Measurements from ENCODE around the gene E2F2.
A peak's percentile ranks its signal among the peaks of the same experiment; 100 is the strongest.
"Not testable (repeated sequence)": the region's sequence is repeated elsewhere in the genome, so short reads cannot be mapped to it uniquely, and the experiment has no call there.

Gene E2F2

DNA sequence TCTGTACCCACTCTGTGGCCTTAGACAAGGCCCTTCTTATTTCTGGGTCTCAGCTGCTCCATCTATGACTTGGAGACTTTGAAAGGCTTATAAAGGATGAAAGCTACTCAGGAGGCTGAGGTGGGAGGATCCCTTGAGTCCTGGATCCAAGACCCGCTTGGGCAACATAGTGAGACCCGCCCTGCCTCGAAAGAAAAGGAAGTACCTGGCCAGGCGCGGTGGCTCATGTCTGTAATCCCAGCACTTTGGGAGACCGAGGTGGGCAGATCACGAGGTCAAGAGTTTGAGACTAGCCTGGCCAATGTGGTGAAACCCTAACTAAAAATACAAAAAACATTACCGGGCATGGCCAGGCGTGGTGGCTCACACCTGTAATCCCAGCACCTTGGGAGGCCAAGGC, 14.8 kb upstream of the E2F2 start:
- no peak for DNase-seq

DNA sequence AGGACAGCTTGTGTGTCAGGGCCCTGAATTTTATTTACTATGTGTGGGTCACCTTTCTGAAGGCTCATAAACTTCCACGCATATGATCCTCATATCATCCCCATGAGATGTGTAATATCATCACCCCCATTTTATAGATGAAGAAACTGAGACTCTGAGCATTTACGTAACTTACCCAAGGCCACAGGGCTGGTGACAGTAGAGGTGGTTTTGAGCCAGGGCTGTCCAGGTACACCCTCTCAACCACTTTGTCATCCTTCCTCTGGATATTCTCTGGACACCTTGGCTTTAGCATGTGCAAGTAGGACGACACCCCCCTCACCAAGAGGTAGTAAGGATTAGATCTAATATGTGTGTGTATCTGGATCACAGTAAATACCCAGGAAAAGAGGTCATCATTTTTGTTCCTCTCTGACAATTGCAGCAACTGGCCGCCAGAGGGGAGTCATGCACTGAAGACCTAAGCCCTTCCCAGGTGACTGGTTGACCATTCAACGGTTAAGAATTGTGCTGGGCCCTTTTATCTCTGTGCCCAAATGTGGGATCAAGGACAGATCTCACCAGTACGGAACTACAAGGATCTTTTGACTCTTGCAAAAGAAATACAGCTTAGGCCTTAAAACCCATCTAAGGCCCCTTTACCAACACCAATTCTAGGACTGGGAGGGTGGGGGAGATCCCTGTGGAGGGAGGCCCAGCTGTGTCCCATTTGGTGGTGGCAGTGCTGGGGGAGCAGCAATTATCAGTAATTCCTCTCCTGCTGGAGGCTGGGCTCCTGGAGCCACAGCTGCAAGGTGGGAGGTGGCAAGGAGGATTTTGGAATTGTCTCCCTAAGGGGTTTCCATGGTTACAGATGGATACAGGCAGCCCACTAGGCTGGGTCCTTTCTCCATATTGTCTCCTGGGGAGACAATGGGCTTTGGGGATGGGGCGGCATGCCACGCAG, 13.7 kb upstream of the E2F2 start:
- no peak for DNase-seq

DNA sequence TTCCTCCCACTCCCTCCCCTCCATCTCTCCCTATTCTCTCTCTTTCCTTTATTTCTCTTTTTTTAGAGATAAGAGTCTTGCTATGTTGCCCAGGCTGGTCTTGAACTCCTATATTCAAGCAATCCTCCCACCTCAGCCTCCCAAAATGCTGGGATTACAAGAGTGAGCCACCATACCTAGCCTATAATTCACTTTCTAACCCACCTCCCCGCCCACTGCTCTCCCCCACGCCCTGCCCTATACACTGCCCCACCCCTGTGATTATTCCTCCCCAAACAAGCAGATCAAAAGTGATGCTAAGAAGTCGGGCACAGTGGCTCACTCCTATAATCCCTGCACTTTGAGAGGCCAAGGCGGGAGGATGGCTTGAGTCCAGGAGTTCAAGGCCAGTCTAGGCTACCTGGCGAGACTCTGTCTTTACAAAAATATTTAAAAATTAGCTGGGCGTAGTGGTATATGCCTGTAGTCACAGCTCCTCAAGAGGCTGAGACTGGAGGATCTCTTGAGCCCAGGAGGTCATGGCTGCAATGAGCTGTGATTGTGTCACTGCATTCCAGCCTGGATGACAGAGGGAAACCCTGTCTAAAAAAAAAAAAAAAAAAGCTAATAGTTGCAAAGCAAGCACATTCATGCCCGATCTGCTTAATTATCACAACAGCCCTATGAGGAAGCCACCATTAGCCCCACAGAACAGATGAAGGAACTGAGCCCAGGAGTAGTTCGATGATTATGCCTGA, 12.8 kb upstream of the E2F2 start:
- no peak for DNase-seq

DNA sequence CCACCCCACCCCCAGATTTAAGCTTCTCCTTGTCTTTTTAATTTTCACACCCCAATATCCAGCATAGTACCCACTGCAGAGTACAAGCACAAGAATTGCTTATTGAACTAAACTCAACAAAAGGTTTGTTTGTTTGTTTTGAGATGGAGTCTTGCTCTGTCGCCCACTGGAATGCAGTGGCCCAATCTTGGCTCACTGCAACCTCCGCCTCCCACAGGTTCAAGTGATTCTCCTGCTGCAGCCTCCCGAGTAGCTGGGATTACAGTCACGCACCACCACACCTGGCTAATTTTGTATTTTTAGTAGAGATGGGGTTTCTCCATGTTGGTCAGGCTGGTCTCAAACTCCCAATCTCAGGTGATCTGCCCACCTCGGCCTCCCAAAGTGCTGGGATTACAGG, 11.9 kb upstream of the E2F2 start:
- DNase-seq = not testable (repeated sequence)

DNA sequence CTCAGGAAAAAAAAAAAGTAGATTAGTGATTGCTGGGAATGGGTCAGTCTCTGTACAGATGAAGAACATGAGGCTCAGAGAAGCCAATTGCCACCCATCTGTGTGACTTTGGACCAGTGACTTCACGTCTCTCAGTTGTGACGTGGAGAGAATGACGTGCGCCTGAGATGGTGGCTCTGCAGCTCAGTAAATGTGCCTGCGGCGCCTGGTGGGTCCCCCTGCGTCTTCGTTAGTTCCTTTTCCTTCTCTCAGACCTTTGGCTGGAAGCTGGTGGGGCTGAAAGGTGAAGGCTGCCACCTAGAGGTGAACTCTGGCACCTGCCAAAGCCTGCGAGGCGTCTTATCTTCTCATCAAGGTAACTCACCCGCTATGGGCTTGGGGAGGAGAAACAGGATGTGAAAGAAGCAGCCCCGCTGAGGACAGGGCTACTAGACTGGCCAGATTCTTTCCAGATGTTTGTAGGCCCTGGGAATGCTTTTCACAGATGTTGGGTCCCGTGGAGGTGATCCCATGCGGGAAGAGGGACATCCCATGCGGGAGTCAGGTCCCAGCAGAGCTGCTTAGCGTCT, 8.7 kb upstream of the E2F2 start:
- DNase-seq = peak; percentile 89

DNA sequence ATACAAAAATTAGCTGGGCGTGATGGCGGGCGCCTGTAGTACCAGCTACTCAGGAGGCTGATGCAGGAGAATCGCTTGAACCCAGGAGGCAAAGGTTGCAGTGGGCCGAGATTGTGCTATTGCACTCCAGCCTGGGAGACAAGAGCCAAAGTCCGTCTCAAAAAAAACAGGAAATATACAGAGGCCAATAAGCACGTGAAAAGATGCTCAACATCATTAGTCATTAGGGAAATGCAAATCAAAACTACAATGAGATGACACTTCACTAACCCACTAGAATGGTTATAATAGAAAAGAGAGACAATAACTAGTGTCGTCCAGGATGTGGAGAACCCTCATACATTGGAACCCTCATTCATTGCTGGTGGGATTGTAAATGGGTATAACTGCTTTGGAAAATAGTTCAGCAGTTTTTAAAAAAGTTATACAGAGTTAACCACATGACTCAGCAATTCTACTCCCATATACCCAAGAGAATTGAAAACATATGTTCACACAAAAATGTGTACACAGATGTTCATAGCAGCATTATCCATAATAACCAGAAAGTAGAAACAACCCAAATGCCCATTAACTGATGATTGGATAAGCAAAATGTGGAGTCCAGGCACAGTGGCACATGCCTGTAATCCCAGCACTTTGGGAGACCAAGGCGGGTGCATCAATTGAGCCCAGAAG, 6.4 kb upstream of the E2F2 start:
- DNase-seq = no peak

DNA sequence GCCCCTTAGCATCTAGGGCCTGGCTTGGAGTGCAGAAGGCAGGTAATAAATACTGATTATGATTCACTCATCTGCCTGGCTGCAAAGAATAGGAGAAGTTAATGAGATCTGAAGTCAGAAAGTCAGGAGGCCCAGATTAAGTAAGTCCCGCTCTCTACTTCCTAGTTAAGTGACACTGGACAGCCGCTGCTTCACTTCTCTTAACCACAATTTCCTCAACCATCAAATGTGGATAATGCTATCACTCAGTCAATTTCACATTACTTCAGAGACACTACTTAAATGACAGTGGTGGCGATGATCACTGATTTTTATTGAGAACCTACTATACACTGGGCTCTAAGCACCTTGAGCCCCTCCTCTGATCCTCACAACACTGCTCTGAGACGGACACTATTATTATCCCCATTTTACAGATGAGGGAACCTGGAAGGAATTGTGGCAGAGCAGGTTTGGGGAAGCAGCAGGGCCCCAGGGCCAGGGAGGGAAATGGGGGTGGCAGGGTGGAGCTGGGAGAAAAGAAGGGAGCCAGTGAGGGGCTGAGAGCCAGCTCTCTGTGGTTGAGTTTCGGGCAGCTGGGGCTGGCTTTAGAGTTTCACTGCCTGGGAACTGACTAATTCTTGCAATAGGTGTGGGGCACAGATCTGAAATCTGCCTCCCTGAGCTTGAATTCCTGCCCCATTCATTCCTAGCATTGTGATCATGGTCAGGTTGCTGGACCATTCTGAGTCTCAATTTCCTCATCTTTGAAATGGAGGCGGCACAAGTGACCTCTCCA, 2.4 kb upstream of the E2F2 start:
- no peak for DNase-seq

DNA sequence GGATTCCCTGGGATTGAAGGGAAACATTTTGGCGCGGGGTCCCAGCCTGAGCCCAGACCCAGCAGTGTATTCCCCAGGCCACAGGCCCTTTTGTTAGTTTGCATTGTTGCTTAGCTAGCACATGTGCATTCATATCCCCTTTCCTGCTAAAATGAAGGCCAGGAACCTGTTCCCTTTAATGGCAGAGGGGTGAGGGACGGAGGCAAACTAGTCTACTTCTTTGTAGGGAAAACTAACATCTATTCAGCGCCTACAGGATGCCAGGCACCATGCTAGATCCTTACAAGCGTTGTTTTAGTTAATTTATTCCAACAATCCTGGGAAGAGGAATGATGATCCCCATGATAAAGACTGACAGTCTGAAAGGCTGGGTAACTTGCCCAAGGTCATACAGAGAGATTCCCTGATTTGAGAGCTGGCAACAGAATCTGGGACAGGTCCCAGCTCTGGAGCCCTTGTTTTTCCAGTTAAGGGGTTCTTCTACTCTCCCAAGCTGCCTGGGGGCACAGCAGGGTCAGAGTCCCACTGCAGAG, 595 bp upstream of the E2F2 start:
- no peak for DNase-seq

DNA sequence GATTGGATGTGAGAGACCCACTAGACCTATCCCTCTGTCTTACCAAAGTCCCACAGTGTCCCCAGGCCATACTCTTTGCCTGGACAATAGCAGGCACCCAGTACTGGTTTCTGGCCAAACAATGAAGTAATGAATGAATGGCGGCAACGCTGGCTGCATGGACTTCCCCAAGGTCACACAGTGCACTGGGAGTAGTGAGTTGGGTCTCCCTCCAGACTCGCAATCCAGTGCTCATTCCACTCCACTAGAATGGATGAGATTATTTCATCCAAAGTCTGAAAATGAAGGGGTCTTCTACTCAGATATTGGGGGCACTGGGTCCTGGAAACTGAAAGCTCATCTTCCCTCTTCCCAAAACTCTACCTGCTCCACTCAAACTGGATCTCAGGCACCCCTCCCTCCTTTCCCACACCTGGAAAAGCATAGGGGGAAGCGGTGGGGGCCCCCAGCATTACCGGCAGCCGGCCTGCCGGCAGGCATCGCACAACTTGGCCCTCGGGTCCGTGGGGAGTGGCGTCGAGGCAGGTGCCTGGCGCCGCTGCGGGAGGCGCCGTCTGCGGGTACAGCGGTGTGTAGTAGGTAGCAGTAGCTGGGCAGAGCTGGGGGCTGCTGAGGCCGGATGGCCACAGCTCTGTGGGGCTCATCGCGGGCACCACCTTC, 816 bp downstream of the E2F2 start:
- DNase-seq = no peak

DNA sequence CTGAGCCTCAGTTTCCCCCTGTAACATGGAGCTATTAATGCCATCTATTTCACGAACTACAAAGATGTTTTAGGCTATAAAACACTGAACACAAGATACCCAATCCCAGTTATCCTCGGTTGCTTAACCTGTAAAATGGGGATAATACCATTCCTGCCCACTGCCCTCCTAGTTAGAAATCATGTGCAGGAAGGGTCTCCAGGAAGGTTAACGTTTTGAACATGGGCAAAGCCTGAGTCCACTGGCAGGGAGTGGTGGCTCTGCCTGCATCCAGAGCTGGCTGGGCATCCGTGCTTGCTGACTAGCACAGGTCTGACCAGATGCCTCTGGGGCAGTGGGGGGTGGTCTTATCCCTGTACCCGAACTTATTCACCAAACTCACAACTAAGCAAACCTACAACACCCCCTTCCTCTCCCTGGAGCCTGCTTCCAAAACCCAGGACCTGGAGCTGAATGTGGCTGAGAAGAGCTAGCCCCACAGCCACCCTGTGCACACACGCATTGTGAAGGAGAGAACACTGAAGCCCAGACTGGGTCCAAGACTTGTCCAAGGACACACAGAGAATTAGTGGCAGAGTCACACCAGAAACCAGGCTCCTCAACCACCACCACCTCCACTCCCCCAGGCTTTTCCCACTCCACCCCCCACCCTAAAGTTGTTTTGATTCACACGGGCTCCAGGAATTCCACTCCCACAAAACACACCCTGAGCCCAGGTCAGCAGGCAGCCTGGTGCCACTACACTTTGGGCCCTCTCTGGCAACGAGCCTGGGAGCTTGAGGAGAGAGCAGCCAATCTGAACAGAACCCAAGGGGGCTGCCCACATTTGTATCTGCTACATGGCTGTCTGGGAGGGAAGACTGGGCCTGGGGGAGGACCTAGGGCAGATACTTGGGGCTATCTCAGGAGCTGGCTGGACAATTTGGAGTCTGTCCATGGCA, 1.6 kb downstream of the E2F2 start:
- DNase-seq = no peak

DNA sequence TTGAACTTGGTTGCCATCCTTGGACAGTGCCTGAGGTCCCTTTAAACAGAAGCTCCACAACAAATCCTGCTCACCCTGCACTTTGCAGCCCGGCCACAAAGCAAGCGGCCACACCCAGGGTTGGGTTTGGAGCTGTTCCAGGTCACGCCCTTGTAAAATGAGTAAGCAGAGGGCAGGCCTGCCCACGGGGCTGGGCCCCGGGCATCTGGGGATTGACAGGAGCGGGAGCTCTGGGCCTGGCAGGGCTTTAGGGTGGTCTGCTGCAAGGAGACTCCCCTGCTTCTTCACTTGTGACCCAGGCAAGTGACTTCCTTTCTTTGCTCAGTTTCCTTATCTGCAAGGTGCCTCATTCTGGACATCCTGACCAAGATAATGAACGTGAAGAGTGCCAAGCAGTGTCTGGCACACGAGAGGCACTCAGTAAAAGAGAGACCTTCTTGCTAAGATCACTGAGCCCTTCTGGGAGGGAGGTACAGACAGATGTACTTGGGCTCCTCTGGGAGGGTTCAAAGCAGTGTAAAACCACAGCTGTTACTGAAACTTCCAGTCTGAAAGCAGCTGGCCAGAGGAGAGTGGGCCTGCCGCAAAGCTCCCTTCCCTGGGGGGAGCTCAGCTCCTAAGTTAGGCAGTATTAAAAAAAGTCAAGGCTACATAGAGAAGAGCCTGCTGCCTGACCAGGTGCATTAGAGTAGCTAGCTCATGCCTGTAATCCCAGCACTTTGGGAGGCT, 2.6 kb downstream of the E2F2 start:
- DNase-seq = peak; percentile 58

DNA sequence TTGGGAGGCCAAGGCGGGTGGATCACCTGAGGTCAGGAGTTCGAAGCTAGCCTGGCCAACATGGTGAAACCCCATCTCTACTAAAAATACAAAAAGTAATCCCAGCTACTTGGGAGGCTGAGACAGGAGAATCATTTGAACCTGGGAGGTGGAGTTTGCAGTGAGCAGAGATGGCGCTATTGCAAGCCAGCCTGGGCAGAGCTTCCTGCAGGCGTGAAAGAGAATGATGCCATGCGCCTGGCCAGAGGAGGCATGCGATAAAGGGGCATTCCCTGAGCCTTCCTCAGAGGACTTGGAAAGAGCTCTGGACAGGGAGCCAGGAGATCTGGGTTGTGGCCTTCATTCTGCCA, 3.2 kb downstream of the E2F2 start:
- DNase-seq = no peak

DNA sequence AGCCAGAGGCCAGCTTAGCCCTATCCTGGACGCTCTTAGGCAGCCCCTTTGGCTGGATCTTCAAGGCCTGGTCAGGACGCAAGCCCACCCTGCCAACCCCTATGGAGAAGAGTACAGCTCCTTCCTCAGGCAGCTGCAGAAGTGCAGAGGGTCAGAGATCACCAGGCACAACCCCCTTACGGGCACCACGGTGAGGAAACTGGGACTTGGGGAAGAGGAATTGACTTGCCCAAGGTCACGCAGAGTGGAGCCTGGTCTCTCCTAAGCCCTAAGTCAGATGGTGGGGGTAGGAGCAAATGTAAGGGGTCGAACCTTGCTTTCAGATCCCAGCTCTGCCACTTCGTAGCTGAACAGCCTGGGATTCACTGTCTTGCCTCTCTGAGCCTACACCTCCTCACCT, 3.7 kb downstream of the E2F2 start:
- DNase-seq = no peak

DNA sequence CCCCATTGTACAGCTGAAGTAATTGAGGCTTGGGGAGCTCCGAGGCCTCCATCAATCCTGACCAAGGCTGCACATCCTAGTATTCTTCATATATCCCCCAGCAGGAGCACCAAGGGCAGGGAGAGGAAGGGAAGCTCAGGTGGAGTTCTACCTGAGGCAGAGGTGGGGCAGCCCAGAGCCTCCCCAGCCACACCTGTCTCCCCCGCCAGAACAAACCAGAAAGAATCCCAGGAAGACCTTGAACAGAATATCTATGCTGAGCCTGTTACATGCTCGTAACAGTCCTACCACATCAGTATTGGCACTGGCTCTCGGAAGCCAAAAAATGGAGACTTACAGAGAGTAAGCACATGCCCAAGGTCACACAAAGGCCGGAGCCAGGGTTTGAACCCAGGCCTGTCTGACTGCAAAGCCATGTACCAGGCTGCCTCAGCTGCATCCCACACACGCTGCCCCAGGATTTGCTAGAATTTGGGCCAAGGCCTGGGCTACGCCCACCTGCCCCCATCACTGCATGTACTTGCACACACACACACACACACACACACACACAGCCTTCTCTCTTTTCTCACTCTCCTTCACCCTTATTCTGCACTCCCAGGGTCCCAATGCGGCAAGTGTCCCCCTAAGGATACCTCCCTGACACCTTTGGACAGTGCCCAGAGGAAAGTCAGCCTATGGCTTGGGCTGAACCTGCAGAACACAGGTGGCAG, 4.5 kb downstream of the E2F2 start:
- no peak for DNase-seq

DNA sequence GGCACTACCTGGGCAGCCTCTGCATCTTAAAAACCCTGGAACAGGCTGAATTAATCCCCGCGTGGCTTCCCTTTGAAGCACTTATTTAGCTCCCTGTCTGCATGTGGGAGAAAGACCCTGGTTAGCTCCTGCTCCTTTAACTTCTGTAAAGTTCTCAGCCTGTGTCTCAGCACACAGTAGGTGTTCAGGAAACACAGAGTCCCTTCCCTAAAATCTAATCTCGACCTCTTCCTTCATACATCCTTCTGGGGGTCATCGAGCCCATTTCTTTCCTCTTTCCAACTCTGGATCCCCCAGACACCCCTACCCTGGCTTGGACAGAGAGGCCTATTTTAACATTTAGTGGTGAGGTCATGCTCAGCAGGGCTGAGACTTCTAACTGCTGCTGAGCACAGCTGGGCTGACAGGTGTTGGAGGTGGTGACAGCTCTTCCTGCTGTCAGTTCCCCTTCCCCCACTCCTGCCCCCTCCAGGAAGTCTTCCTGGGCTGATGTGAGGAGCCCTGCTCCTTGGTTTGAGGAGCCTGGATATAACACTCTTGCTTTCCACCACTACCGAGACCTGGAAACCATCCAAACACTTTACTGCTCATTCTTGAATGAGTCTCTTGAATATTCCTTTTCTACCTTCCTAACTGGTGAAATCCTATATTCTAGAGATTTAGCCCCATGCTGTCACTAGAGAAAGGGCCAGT, 5.3 kb downstream of the E2F2 start:
- no peak for DNase-seq

DNA sequence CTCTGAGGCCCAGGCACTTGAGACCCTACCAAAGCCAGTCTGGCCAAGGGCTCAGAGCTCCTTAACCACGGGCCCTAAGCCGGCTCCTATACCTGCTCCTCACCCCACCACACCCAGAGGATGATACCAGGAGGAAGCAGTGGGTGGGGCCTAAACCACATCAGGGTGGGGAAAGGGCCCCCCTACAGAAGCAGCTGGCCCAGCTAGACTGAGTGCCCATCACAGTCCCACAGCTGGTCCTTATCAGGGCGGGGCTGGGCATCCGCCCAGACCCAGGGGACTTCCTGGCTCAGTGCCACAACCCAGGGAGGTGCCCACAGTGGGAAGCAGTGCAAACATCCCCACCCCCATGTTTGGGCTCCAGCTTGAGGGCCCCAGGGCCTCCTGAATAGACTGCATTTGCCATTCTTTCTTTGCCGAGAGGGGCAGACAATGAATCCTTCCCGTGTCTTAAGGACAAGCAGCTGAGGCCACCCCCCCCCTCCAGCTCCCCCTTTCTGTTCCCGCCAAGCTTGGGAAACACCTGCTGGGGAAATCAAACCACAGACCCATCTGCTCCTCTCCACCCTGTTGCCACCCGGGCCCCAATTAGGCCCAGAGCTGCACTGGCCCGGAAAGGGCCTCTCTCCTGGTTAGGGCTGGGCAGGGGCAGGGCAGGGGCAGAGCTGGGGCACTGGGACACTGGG, 6.2 kb downstream of the E2F2 start:
- DNase-seq = no peak

DNA sequence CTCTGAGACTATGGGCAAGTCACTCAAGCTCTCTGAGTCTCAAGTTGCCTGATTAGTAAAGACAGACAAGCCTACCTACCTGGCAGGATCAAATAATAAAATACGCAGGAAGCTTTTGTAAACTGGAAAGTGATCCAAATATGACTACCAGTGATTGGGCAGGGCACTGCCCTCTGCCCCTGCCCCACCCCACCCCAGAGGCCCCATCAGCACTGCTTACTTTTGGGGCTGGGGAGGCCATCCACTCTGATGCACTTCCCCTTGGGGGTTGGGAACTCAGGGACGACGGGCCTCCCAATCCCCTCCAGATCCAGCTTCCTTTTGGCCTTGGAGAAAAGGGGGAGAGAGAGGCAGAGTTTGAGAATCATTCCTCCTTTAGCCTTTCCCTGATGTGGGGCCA, 6.9 kb downstream of the E2F2 start:
- no peak for DNase-seq
